ENCODE results near the gene KIAA0586.
A peak's percentile ranks its signal among the peaks of the same experiment; 100 is the strongest.
"Not testable (repeated sequence)": the region's sequence is repeated elsewhere in the genome, so short reads cannot be mapped to it uniquely, and the experiment has no call there.

KIAA0586 gene

DNA sequence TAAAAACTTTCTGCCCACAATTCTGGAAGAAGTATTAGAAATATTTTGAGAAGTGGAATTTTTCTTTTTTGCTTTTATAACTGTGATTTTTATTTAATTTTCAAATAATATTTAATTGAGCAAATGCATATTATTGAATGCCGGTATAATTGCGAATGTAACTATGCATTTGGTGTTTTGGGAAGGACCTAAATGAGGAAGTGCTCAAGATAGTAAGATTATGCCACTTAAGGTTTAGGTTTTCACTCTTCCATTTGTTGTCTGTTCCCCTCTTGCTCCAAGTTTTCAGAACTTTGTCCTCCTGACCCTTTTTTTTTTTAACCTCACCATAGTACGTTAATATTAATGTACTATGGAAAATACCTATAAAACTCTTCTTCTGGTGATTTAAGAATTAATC lies 85.8 kb downstream of the KIAA0586 start:
- TF ChIP-seq, protein P1, sequence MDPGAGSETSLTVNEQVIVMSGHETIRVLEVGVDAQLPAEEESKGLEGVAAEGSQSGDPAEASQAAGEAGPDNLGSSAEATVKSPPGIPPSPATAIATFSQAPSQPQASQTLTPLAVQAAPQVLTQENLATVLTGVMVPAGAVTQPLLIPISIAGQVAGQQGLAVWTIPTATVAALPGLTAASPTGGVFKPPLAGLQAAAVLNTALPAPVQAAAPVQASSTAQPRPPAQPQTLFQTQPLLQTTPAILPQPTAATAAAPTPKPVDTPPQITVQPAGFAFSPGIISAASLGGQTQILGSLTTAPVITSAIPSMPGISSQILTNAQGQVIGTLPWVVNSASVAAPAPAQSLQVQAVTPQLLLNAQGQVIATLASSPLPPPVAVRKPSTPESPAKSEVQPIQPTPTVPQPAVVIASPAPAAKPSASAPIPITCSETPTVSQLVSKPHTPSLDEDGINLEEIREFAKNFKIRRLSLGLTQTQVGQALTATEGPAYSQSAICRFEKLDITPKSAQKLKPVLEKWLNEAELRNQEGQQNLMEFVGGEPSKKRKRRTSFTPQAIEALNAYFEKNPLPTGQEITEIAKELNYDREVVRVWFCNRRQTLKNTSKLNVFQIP (CRISPR knock-in tag; IDR thresholded peaks at IDR 0.05; ENCODE audit: borderline replicate concordance, low read depth): no peak
- TF ChIP-seq ZC3H10 (CRISPR knock-in tag; IDR thresholded peaks at IDR 0.05) (no peak), TCF4 (CRISPR knock-in tag; IDR thresholded peaks at IDR 0.05; ENCODE audit: borderline replicate concordance) (no peak), PPARA (CRISPR knock-in tag; IDR thresholded peaks at IDR 0.05; ENCODE audit: borderline replicate concordance) (no peak), CSDC2 (CRISPR knock-in tag; IDR thresholded peaks at IDR 0.05) (no peak)
- TF ChIP-seq, protein P2, sequence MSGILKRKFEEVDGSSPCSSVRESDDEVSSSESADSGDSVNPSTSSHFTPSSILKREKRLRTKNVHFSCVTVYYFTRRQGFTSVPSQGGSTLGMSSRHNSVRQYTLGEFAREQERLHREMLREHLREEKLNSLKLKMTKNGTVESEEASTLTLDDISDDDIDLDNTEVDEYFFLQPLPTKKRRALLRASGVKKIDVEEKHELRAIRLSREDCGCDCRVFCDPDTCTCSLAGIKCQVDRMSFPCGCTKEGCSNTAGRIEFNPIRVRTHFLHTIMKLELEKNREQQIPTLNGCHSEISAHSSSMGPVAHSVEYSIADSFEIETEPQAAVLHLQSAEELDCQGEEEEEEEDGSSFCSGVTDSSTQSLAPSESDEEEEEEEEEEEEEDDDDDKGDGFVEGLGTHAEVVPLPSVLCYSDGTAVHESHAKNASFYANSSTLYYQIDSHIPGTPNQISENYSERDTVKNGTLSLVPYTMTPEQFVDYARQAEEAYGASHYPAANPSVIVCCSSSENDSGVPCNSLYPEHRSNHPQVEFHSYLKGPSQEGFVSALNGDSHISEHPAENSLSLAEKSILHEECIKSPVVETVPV (CRISPR knock-in tag; IDR thresholded peaks at IDR 0.05): no peak
- TF ChIP-seq, protein P3, sequence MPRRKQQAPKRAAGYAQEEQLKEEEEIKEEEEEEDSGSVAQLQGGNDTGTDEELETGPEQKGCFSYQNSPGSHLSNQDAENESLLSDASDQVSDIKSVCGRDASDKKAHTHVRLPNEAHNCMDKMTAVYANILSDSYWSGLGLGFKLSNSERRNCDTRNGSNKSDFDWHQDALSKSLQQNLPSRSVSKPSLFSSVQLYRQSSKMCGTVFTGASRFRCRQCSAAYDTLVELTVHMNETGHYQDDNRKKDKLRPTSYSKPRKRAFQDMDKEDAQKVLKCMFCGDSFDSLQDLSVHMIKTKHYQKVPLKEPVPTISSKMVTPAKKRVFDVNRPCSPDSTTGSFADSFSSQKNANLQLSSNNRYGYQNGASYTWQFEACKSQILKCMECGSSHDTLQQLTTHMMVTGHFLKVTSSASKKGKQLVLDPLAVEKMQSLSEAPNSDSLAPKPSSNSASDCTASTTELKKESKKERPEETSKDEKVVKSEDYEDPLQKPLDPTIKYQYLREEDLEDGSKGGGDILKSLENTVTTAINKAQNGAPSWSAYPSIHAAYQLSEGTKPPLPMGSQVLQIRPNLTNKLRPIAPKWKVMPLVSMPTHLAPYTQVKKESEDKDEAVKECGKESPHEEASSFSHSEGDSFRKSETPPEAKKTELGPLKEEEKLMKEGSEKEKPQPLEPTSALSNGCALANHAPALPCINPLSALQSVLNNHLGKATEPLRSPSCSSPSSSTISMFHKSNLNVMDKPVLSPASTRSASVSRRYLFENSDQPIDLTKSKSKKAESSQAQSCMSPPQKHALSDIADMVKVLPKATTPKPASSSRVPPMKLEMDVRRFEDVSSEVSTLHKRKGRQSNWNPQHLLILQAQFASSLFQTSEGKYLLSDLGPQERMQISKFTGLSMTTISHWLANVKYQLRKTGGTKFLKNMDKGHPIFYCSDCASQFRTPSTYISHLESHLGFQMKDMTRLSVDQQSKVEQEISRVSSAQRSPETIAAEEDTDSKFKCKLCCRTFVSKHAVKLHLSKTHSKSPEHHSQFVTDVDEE (CRISPR knock-in tag; IDR thresholded peaks at IDR 0.05): no peak
- no peak for ATAC-seq

DNA sequence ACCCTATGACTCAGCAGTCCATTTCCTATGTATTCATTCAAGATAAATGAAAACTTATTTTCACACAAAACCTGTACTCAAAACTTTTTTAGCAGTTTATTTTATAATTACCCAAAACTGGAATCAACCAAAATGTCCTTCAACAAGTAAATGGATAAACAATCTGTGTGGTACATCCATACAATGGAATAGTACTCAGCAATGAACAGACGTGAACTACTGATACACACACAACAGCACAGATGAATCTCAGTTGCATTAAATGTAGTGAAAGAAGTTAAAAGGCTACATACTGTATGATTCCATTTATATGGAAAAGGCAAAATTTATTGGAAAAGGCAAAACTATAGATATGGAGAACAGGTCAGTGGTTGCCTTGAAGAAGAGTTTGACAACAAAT lies 90.1 kb downstream of the KIAA0586 start:
- no peak for ATAC-seq

DNA sequence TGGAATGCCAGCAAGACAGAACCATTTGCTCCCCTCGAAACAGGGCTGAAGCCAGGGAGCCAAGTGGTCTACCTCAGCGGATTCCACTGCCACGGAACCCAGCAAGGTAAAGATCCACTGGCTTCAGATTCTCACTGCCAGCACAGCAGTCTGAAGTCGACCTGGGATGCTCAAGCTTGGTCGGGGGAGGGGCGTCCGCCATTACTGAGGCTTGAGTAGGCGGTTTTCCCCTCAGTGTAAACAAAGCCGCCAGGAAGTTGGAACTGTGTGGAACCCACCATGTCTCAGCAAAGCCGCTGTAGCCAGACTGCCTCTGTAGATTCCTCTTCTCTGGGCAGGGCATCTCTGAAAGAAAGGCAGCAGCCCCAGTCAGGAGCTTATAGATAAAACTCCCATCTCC lies 98.2 kb downstream of the KIAA0586 start:
- not testable (repeated sequence) for ATAC-seq

More for the DNA sequence above, 90.1 kb downstream of the KIAA0586 start:
- TF ChIP-seq ZFP30 (CRISPR knock-in tag; IDR thresholded peaks at IDR 0.05) (no peak), ZNF565 (CRISPR knock-in tag; conservative IDR thresholded peaks at IDR 0.05; ENCODE audit: low read depth) (no peak), ZNF8 (CRISPR knock-in tag; IDR thresholded peaks at IDR 0.05) (peak; percentile 96)

DNA sequence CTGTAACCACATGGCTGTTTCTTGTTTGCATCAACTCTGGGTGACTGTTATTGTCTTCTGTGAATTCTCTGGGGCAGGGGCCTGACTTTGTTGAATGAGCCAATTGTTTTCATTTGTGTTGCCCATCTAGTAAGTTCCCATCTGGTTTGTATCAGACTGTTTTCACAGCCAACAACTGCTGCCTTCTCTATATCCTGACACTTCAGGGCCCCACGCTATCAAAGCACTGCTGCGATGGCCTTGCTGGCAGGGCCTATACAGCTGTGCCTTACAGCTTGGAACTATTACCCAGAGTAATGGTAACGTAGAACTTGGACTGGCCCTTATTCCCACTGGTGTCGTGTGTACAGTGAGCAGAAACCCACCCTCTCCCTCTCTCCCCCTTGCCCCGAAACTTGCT lies 105.9 kb downstream of the KIAA0586 start:
- ATAC-seq: peak; percentile 91
- TF ChIP-seq ISL1 (CRISPR knock-in tag; IDR thresholded peaks at IDR 0.05): peak; percentile 51; the same call in 1 of the 2 replicates
- peak; percentile 63; the same call in 1 of the 2 replicates for TF ChIP-seq TCF4 (CRISPR knock-in tag; IDR thresholded peaks at IDR 0.05; ENCODE audit: borderline replicate concordance)
- no peak for TF ChIP-seq ESRRG (CRISPR knock-in tag; IDR thresholded peaks at IDR 0.05)

DNA sequence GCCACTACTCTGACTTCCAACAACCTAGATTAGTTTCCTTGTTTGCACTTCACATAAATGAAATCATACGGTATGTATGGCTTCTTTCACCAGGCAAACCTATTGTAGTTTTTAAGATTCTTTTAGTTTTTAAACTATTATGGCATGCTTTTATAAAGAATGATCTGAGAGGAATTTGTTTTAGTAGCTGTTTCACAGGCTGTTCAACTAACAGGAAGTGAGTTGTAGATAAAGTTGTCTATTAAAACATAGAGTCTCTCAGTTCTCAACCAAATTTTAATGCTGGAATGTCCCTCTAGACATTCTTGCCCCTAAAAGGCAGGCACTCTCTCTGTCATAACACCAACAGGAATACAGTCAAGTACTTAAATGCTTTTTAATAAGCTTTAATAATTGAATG lies 107.5 kb downstream of the KIAA0586 start:
- peak; percentile 67 for TF ChIP-seq ISL1 (CRISPR knock-in tag; IDR thresholded peaks at IDR 0.05)
- no peak for TF ChIP-seq ZNF8 (CRISPR knock-in tag; IDR thresholded peaks at IDR 0.05)
- peak; percentile 35 for ATAC-seq

DNA sequence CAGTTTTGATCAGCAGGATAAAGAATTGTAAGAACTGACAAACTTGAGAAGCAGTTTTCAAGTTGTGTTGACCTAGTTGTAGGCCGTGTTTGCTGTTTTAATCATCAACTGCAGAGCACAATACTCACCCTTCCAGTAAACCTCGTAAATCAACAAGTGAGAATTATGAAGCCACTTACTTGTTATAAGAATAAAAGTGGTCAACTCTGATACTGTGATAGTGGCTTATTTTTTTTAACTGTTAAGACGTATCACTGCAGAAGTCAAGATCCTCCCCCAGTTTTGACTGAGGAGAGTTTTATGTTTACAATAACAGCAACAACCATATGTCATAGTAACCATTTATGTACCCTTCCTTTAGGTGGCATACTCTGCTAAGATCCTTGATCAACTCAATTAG lies 109.5 kb downstream of the KIAA0586 start:
- no peak for ATAC-seq
- no peak for TF ChIP-seq TCF4 (CRISPR knock-in tag; IDR thresholded peaks at IDR 0.05; ENCODE audit: borderline replicate concordance)

DNA sequence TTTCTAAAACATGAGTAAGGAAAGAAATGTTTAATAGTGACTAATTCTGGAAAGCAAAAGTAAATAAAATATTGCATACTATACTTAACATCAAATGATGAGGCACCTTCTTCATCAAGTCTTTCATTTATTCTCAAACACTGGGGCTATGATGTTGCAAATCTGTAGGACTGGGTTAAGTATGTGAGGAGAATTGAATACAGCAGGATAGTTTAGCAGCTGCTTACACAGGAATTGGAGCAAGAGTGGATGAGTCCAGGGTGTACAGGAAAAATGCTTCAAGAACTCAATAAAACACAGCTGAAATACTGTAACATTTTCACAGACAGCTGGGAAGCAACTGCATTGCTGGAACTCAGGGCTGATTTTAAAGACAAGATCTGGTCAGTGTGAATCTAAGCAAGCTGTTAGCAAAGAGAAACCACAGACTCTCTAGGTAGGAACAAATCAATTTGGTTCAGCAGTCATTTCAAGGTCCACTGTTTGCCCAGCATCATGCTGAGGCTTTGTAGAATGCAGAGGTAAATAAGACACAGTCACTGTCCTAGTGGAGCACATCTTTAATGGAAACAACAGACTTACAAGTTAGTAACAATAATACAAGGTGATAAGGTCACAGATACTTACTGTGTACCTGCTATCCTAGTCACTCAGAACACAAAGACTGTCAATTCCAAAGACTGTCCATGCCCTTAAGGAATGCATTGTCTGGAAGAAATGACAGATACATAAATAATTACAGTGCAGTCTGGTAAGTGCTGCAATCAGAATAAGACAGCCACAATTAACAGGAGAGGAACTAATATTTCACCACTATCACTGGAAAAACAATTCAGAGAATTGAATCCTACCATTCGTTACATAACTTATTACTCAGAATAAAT lies 113.5 kb downstream of the KIAA0586 start:
- TF ChIP-seq ARNTL (CRISPR knock-in tag; IDR thresholded peaks at IDR 0.05; ENCODE audit: borderline replicate concordance, low read depth) (no peak), ISL1 (CRISPR knock-in tag; IDR thresholded peaks at IDR 0.05) (peak; percentile 47)
- ATAC-seq: peak; percentile 39; the same call in 1 of the 3 replicates

DNA sequence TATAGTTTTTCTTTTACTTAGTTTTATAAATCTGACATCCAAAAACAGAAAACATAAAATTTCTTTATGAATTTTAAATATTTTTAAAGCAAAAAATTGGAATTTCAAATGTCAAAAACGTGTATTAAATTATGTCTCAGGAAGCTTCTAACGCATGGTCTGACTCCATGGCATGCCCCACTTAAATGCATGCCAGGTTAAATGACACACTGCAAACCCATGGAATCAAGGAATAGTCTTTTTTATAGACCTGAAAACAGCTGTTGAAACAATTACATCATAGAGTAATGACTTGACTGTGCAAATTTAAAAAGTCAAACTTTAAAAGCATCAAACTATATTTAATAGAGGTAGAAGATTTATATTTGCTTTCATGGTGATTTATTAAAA lies 114.1 kb downstream of the KIAA0586 start:
- no peak for ATAC-seq
- TF ChIP-seq CSDC2 (CRISPR knock-in tag; IDR thresholded peaks at IDR 0.05) (no peak), ESRRG (CRISPR knock-in tag; IDR thresholded peaks at IDR 0.05) (no peak), TOX (CRISPR knock-in tag; IDR thresholded peaks at IDR 0.05; ENCODE audit: borderline replicate concordance) (no peak), SNAI2 (CRISPR knock-in tag; IDR thresholded peaks at IDR 0.05) (no peak), OSR1 (CRISPR knock-in tag; IDR thresholded peaks at IDR 0.05) (no peak), BACH2 (CRISPR knock-in tag; IDR thresholded peaks at IDR 0.05; ENCODE audit: borderline replicate concordance) (no peak)
- TF ChIP-seq, protein P4, sequence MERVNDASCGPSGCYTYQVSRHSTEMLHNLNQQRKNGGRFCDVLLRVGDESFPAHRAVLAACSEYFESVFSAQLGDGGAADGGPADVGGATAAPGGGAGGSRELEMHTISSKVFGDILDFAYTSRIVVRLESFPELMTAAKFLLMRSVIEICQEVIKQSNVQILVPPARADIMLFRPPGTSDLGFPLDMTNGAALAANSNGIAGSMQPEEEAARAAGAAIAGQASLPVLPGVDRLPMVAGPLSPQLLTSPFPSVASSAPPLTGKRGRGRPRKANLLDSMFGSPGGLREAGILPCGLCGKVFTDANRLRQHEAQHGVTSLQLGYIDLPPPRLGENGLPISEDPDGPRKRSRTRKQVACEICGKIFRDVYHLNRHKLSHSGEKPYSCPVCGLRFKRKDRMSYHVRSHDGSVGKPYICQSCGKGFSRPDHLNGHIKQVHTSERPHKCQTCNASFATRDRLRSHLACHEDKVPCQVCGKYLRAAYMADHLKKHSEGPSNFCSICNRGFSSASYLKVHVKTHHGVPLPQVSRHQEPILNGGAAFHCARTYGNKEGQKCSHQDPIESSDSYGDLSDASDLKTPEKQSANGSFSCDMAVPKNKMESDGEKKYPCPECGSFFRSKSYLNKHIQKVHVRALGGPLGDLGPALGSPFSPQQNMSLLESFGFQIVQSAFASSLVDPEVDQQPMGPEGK (CRISPR knock-in tag; IDR thresholded peaks at IDR 0.05; ENCODE audit: borderline replicate concordance): no peak
- TF ChIP-seq, protein P5, sequence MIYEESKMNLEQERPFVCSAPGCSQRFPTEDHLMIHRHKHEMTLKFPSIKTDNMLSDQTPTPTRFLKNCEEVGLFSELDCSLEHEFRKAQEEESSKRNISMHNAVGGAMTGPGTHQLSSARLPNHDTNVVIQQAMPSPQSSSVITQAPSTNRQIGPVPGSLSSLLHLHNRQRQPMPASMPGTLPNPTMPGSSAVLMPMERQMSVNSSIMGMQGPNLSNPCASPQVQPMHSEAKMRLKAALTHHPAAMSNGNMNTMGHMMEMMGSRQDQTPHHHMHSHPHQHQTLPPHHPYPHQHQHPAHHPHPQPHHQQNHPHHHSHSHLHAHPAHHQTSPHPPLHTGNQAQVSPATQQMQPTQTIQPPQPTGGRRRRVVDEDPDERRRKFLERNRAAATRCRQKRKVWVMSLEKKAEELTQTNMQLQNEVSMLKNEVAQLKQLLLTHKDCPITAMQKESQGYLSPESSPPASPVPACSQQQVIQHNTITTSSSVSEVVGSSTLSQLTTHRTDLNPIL (CRISPR knock-in tag; IDR thresholded peaks at IDR 0.05; ENCODE audit: low read depth): no peak

All from SK-N-SH treated with all-trans-retinoic acid at 6 μM for 48 hours (cell line).